H1 (cell line): Measurements from ENCODE around the gene CTTNBP2. TPM values are rescaled to one million over a fixed set of nuclear protein-coding genes. Genes with fewer than 3 reads are reported as not detected.

Experiments used
- CTCF ChIA-PET: fragments of 300-600 bp; sonication (Branson Sonifier 250); formaldehyde crosslinking; loops from one replicate; lab custom pipeline; 2021; ENCODE audit not compliant: partially characterized antibody; lab: Charles Lee
- POLR2A ChIA-PET: fragments of 300-600 bp; sonication (Branson Sonifier 250); formaldehyde crosslinking; loops from one replicate; lab custom pipeline; 2021; ENCODE audit warnings: inconsistent platforms; ENCODE audit not compliant: partially characterized antibody; lab: Charles Lee
- DNase-seq, 2 experiments: peaks; one replicate each; pipeline versions ENCODE4 v3.0.0 to v3.0.0-alpha.2; 2010 to 2022; ENCODE audit warnings: low spot score in 2 of 2, low read depth in 1 of 2, mixed read lengths in 1 of 2
- FAIRE-seq: peaks from 2 replicates; lab custom pipeline; 2011; peaks lifted over from hg19 to GRCh38; lab: Jason Lieb, UNC
- H2AFZ ChIP-seq: 2 replicates; pipeline ENCODE4 v1.8.1; 2012; ENCODE audit warnings: low read length, inconsistent platforms
- H2AK5ac ChIP-seq: 2 replicates; pipeline ENCODE4 v1.6.1; 2013; ENCODE audit warnings: low read depth, low read length
- H2BK120ac ChIP-seq: replicated peaks from 2 replicates; pipeline ENCODE3; 2013; ENCODE audit warnings: low read depth, low read length, inconsistent platforms
- H2BK12ac ChIP-seq: 2 replicates; pipeline ENCODE4 v1.6.1; 2013; ENCODE audit warnings: low read depth, low read length
- H2BK15ac ChIP-seq: 2 replicates; pipeline ENCODE4 v1.6.1; 2013; ENCODE audit warnings: low read length
- H2BK20ac ChIP-seq: 2 replicates; pipeline ENCODE4 v1.6.1; 2013; ENCODE audit warnings: low read length
- H2BK5ac ChIP-seq: 2 replicates; pipeline ENCODE4 v1.6.1; 2013; ENCODE audit warnings: low read depth, low read length
- H3K14ac ChIP-seq: 2 replicates; pipeline ENCODE4 v1.6.1; 2013; ENCODE audit warnings: inconsistent platforms; ENCODE audit not compliant: insufficient read length
- H3K18ac ChIP-seq: 2 replicates; pipeline ENCODE4 v1.6.1; 2013; ENCODE audit warnings: low read length; ENCODE audit errors: extremely low read depth
- H3K23ac ChIP-seq: 2 replicates; pipeline ENCODE4 v1.6.1; 2013; ENCODE audit warnings: inconsistent platforms; ENCODE audit not compliant: insufficient read length
- H3K23me2 ChIP-seq: 2 replicates; pipeline ENCODE4 v1.6.1; 2013; ENCODE audit warnings: low read depth, low read length
- H3K27ac ChIP-seq: 2 replicates; pipeline ENCODE4 v1.6.1; 2011; ENCODE audit warnings: low read depth, low read length, inconsistent platforms
- H3K27me3 ChIP-seq, 4 experiments: replicated peaks in 1 of 4; 1 replicate in 1 of 4; 2 replicates in 3 of 4; pipeline versions ENCODE4 v1.6.1 to v1.8.1; 2011 to 2013; ENCODE audit warnings: low read length in 3 of 4, mild to moderate bottlenecking in 3 of 4, inconsistent platforms in 2 of 4, mixed read lengths in 2 of 4, moderate library complexity in 1 of 4; ENCODE audit not compliant: control insufficient read depth in 3 of 4, insufficient read depth in 3 of 4; ENCODE audit errors: extremely low read depth in 1 of 4
- H3K36me3 ChIP-seq, 4 experiments: 2 replicates each; pipeline versions ENCODE4 v1.6.1 to v1.8.1; 2011 to 2013; ENCODE audit warnings: mild to moderate bottlenecking in 4 of 4, low read length in 3 of 4, moderate library complexity in 2 of 4, control low read depth in 1 of 4, inconsistent platforms in 1 of 4; ENCODE audit not compliant: insufficient read depth in 4 of 4, control insufficient read depth in 2 of 4
- H3K4ac ChIP-seq: replicated peaks from 2 replicates; pipeline ENCODE3; 2013; ENCODE audit warnings: low read length, low read depth, mixed read lengths, inconsistent platforms; ENCODE audit not compliant: insufficient read length
- H3K4me1 ChIP-seq, 4 experiments: replicated peaks in 1 of 4; 1 replicate in 1 of 4; 2 replicates in 3 of 4; pipeline versions ENCODE4 v1.6.1 to v1.8.1; 2011 to 2013; ENCODE audit warnings: low read length in 3 of 4, inconsistent platforms in 2 of 4, mixed read lengths in 1 of 4; ENCODE audit not compliant: insufficient read depth in 4 of 4, control insufficient read depth in 3 of 4
- H3K4me2 ChIP-seq, 2 experiments: 2 replicates each; pipeline versions ENCODE4 v1.6.1 to v1.8.1; 2011 to 2013; ENCODE audit warnings: low read depth in 2 of 2, low read length in 2 of 2, control low read depth in 1 of 2, inconsistent platforms in 1 of 2, mild to moderate bottlenecking in 1 of 2; ENCODE audit not compliant: insufficient read depth in 1 of 2
- H3K4me3 ChIP-seq, 4 experiments: fragments of 200-600, 300-600 bp in 1 of 4; sonication (generic), shearing (Covaris generic), sonication (Bioruptor Twin) in 1 of 4; 2 replicates each; pipeline versions ENCODE4 v1.5.1 to v1.8.1; 2011 to 2016; ENCODE audit warnings: low read length in 4 of 4, low read depth in 3 of 4, control low read depth in 2 of 4, inconsistent platforms in 2 of 4, mild to moderate bottlenecking in 2 of 4, mixed read lengths in 1 of 4, moderate library complexity in 1 of 4; ENCODE audit not compliant: insufficient read depth in 2 of 4; ENCODE audit errors: extremely low read depth in 1 of 4
- H3K56ac ChIP-seq: replicated peaks from 2 replicates; pipeline ENCODE3; 2013; ENCODE audit warnings: low read depth, mild to moderate bottlenecking, mixed read lengths, low read length, inconsistent platforms; ENCODE audit not compliant: insufficient read length
- H3K79me1 ChIP-seq: 2 replicates; pipeline ENCODE4 v1.6.1; 2013; ENCODE audit warnings: low read depth, low read length, control low read depth
- H3K79me2 ChIP-seq, 2 experiments: 2 replicates each; pipeline versions ENCODE4 v1.6.1 to v1.8.1; 2012 to 2013; ENCODE audit warnings: low read length in 2 of 2, mild to moderate bottlenecking in 2 of 2, inconsistent platforms in 1 of 2; ENCODE audit not compliant: insufficient read depth in 2 of 2, control insufficient read depth in 1 of 2
- H3K9ac ChIP-seq, 4 experiments: replicated peaks in 1 of 4; 1 replicate in 1 of 4; 2 replicates in 3 of 4; pipeline versions ENCODE4 v1.6.1 to v1.8.1; 2011 to 2013; ENCODE audit warnings: low read depth in 3 of 4, low read length in 3 of 4, control low read depth in 2 of 4, mild to moderate bottlenecking in 2 of 4, moderate library complexity in 2 of 4, inconsistent platforms in 1 of 4; ENCODE audit errors: extremely low read depth in 1 of 4
- H3K9me3 ChIP-seq, 2 experiments: 2 replicates each; pipeline versions ENCODE4 v1.6.1 to v1.8.1; 2012 to 2013; ENCODE audit warnings: mild to moderate bottlenecking in 2 of 2, moderate library complexity in 2 of 2, control low read depth in 1 of 2, inconsistent platforms in 1 of 2, low read depth in 1 of 2, low read length in 1 of 2, mixed read lengths in 1 of 2; ENCODE audit not compliant: insufficient read depth in 2 of 2
- H4K20me1 ChIP-seq, 2 experiments: replicated peaks in 1 of 2; 2 replicates each; pipeline versions ENCODE3 to v1.8.1; 2011 to 2013; ENCODE audit warnings: inconsistent platforms in 2 of 2, low read length in 2 of 2, mild to moderate bottlenecking in 1 of 2; ENCODE audit not compliant: insufficient read depth in 2 of 2, control insufficient read depth in 1 of 2
- H4K5ac ChIP-seq: 2 replicates; pipeline ENCODE4 v1.6.1; 2013; ENCODE audit warnings: low read length, low read depth, mixed read lengths, inconsistent platforms; ENCODE audit not compliant: insufficient read length
- H4K8ac ChIP-seq: 2 replicates; pipeline ENCODE4 v1.8.0; 2013; ENCODE audit warnings: mild to moderate bottlenecking, moderate library complexity, low read length, inconsistent platforms; ENCODE audit not compliant: insufficient read depth; ENCODE audit errors: extremely low read depth
- H4K91ac ChIP-seq: replicated peaks from 2 replicates; pipeline ENCODE3; 2013; ENCODE audit warnings: low read length, mixed read lengths, inconsistent platforms; ENCODE audit not compliant: insufficient read length
- CBX5 ChIP-seq: fragments of 300-800, 300-1000 bp; sonication (generic); IDR thresholded peaks from 2 replicates; pipeline ENCODE4 v1.7.1; 2016; ENCODE audit warnings: antibody characterized with exemption, low read length, low read depth
- CHD1 ChIP-seq: IDR thresholded peaks from 2 replicates; pipeline ENCODE4 v1.6.1; 2012; ENCODE audit warnings: low read depth, low read length, improper control_type of control experiment
- EGR1 ChIP-seq: IDR thresholded peaks from 2 replicates; pipeline ENCODE4 v1.6.1; 2011; ENCODE audit warnings: low read depth, low read length, borderline replicate concordance
- JUN ChIP-seq: IDR thresholded peaks from 2 replicates; pipeline ENCODE4 v1.6.1; 2011; ENCODE audit warnings: low read depth, mild to moderate bottlenecking, improper control_type of control experiment, low read length
- KDM4A ChIP-seq: IDR thresholded peaks from one replicate; pipeline ENCODE4 v1.7.1; 2012; ENCODE audit warnings: low read depth, mild to moderate bottlenecking, moderate library complexity, low read length, inconsistent platforms; ENCODE audit not compliant: severe bottlenecking
- KDM5A ChIP-seq: fragments of 200-600 bp; IDR thresholded peaks from 2 replicates; pipeline ENCODE4 v1.7.1; 2012; ENCODE audit warnings: mild to moderate bottlenecking, low read length, inconsistent platforms, mixed read lengths
- POLR2AphosphoS5 ChIP-seq: IDR thresholded peaks from 2 replicates; pipeline ENCODE4 v1.6.1; 2011; ENCODE audit warnings: low read depth, low read length
- RFX5 ChIP-seq: IDR thresholded peaks from 2 replicates; pipeline ENCODE4 v1.6.1; 2011; ENCODE audit warnings: low read depth, low read length, improper control_type of control experiment, borderline replicate concordance
- RXRA ChIP-seq: IDR thresholded peaks from 2 replicates; pipeline ENCODE4 v1.6.1; 2011; ENCODE audit warnings: low read depth, mild to moderate bottlenecking, low read length, moderate library complexity; ENCODE audit not compliant: insufficient read depth
- SIN3A ChIP-seq, 2 experiments: IDR thresholded peaks in 1 of 2; conservative IDR thresholded peaks in 1 of 2; 2 replicates each; pipeline ENCODE4 v1.6.1; 2011 to 2012; ENCODE audit warnings: low read length in 2 of 2, improper control_type of control experiment in 1 of 2, low read depth in 1 of 2, mild to moderate bottlenecking in 1 of 2
- SP1 ChIP-seq: IDR thresholded peaks from 2 replicates; pipeline ENCODE4 v1.6.1; 2011; ENCODE audit warnings: low read depth, low read length
- SP4 ChIP-seq: IDR thresholded peaks from 2 replicates; pipeline ENCODE4 v1.6.1; 2012; ENCODE audit warnings: low read length, inconsistent platforms
- TBP ChIP-seq: IDR thresholded peaks from 2 replicates; pipeline ENCODE4 v1.6.1; 2011; ENCODE audit warnings: low read depth, low read length, improper control_type of control experiment
- TEAD4 ChIP-seq: IDR thresholded peaks from 2 replicates; pipeline ENCODE4 v1.6.1; 2012; ENCODE audit warnings: low read depth, low read length, inconsistent platforms, mixed read lengths
- WGBS, 2 experiments: shearing (Covaris generic) in 1 of 2; methylation state at CpG; one replicate each; pipeline versions ENCODE4 v1.1.6 to v1.1.7; 2013 to 2015; ENCODE audit warnings: low lambda C conversion rate in 2 of 2, mixed read lengths in 2 of 2, inconsistent platforms in 1 of 2, low coverage in 1 of 2, missing lambda C conversion rate in 1 of 2; ENCODE audit not compliant: insufficient replicate concordance in 2 of 2, insufficient coverage in 1 of 2, insufficient read length in 1 of 2; ENCODE audit errors: extremely low coverage in 1 of 2, missing lambda C conversion rate in 1 of 2; 5-methylcytosine and 5-hydroxymethylcytosine counted together
- polyA plus RNA-seq, 7 experiments: library from polyadenylated mRNA; depleted of rRNA in 3 of 7; stranded (reverse) in 5 of 7; unstranded in 2 of 7; fragments of >200 nt in 5 of 7; fragments of 200-250 nt in 2 of 7; gene quantifications; 1 replicate in 5 of 7; 2 replicates in 1 of 7; 4 replicates in 1 of 7; pipeline versions ENCODE4 v1.2.1 to v1.2.3, GENCODE V29; 2011 to 2013; ENCODE audit warnings: missing spikeins in 2 of 7, mixed read lengths in 2 of 7
- total RNA-seq: library from RNA; stranded (reverse); fragmentation: NEBNext Ultra II Directional; extraction: Animal tissue kit (Norgen Biotek cat#: 25700); gene quantifications from 2 replicates; pipeline ENCODE4 v1.2.1, GENCODE V29; 2021

The CTTNBP2 gene
- total and polyA plus RNA-seq, 2 of the 8 experiments (the other 6 are each of a cell fraction or from before 2014, with no cell fraction given): 15.3 to 35.1 TPM

GRCh38 chr7:117688126-117688525 lies 185.1 kb downstream of the CTTNBP2 start:
- no peak overlapping the region for H2AFZ ChIP-seq
- no peak overlapping the region for H2BK20ac ChIP-seq
- H3K79me2 ChIP-seq: no peaks in the 10 kb centered on the region
- no peak for TF ChIP-seq SP1
- no peak for TF ChIP-seq TBP
- no peak for TF ChIP-seq SIN3A (conservative IDR thresholded peaks at IDR 0.05 in 1 of 2, IDR thresholded peaks at IDR 0.05 in 1 of 2; ENCODE audit: low read depth in 1 of 2, low read length in 2 of 2)
- TF ChIP-seq TEAD4: no peak
- no peak for TF ChIP-seq RFX5
- no peak for TF ChIP-seq KDM5A
- no peak for TF ChIP-seq JUN
- TF ChIP-seq POLR2AphosphoS5: no peak
- no peak for TF ChIP-seq CHD1
- no peak for TF ChIP-seq KDM4A
- TF ChIP-seq RXRA: no peak
- no peak for TF ChIP-seq SP4
- no peak for TF ChIP-seq EGR1
- no peak for TF ChIP-seq CBX5
- TF ChIP-seq, all 59 proteins: peak for 0
- Histone ChIP-seq H3K79me1 (no peaks in the 10 kb centered on the region), H2BK12ac (no peak overlapping the region), H3K4ac (no peak overlapping the region), H3K18ac (no peak overlapping the region), H3K56ac (no peak overlapping the region), H4K91ac (no peak overlapping the region), H2BK120ac (no peak overlapping the region), H3K23ac (no peak overlapping the region), H3K4me3 (no peak overlapping the region), H4K8ac (no peak overlapping the region), H4K5ac (no peak overlapping the region), H3K9me3 (no peaks in the 10 kb centered on the region), H2BK5ac (no peak overlapping the region), H4K20me1 (no peaks in the 10 kb centered on the region), H3K4me2 (no peak overlapping the region), H3K27ac (no peak overlapping the region), H3K27me3 (peaks cover 0 to 1% (median 0%) of the 10 kb centered on the region in 4 experiments; a peak in 1 of 7 replicates), H3K9ac (no peak overlapping the region), H3K23me2 (no peaks in the 10 kb centered on the region), H3K36me3 (no peaks in the 10 kb centered on the region), H2BK15ac (no peak overlapping the region), H3K14ac (no peak overlapping the region), H2AK5ac (no peak overlapping the region), H3K4me1 (peaks cover under 1 to 7% (median 3%) of the 10 kb centered on the region in 4 experiments; a peak in 3 of 7 replicates)
- FAIRE-seq: no peak
- CTCF ChIA-PET: interaction anchor here (1.3 to 1.4 kb wide), 2 partner anchors 18 to 28 kb away, joined by 3 to 8 read pairs; no protein-coding TSS in a partner anchor
- no peak for DNase-seq
- WGBS, 2 experiments: 91% methylated on average over 2 of the region's 2 CpGs; no CpG with 5 or more reads in 1 of the 2 experiments
- POLR2A ChIA-PET: no interaction called here
